Gastroesophageal sphincter (tissue), 4 donors: ENCODE results near the gene RCAN3. TPM values are rescaled to one million over a fixed set of nuclear protein-coding genes. Genes with fewer than 3 reads are reported as not detected.

ENCODE experiments used
- ATAC-seq: fragments of 150-250 bp; one replicate; pipeline ENCODE4 v1.9.1; 2016; ENCODE audit warnings: mild to moderate bottlenecking, moderate library complexity
- H3K27ac ChIP-seq, 4 donors: fragments of 200-600 bp; sonication (generic) in 3 of 4; 1 replicate in 3 of 4; 2 replicates in 1 of 4; pipeline ENCODE4 v1.5.1; 2016 to 2019
- H3K27me3 ChIP-seq: fragments of 200-600 bp; sonication (generic); one replicate; pipeline ENCODE4 v1.5.1; 2019
- H3K36me3 ChIP-seq, 2 donors: fragments of 200-600 bp; sonication (generic); one replicate each; pipeline ENCODE4 v1.5.1; 2019; ENCODE audit warnings: control low read depth in 1 of 2
- H3K4me1 ChIP-seq, 3 donors: fragments of 200-600 bp; sonication (generic); 1 replicate in 2 of 3; 2 replicates in 1 of 3; pipeline ENCODE4 v1.5.1; 2016 to 2019; ENCODE audit warnings: control low read depth in 2 of 3
- H3K4me3 ChIP-seq, 2 donors: fragments of 200-600 bp; sonication (generic); one replicate each; pipeline ENCODE4 v1.5.1; 2019; ENCODE audit warnings: mild to moderate bottlenecking in 1 of 2, moderate library complexity in 1 of 2
- H3K9me3 ChIP-seq, 3 donors: fragments of 200-600 bp; sonication (generic); one replicate each; pipeline ENCODE4 v1.5.1; 2017 to 2019; ENCODE audit warnings: control low read depth in 2 of 3
- EP300 ChIP-seq: sonication (generic); formaldehyde crosslinking; IDR thresholded peaks from one replicate; pipeline ENCODE4 v1.6.1; 2017; ENCODE audit warnings: antibody characterized with exemption, mild to moderate bottlenecking
- POLR2A ChIP-seq, 2 donors: fragments of 450-650 bp; IDR thresholded peaks; one replicate each; pipeline ENCODE4 v1.6.1; 2017; ENCODE audit warnings: antibody characterized with exemption in 2 of 2, mild to moderate bottlenecking in 2 of 2, moderate library complexity in 1 of 2
- POLR2AphosphoS5 ChIP-seq: sonication (generic); formaldehyde crosslinking; IDR thresholded peaks from one replicate; pipeline ENCODE4 v1.6.1; 2017; ENCODE audit warnings: antibody characterized with exemption
- WGBS, 2 donors: methylation state at CpG; one replicate each; pipeline ENCODE4 v1.1.5; 2018; ENCODE audit warnings: low coverage in 1 of 2; 5-methylcytosine and 5-hydroxymethylcytosine counted together
- total RNA-seq, 4 donors: library from RNA; depleted of rRNA; stranded (reverse); fragments of >200 nt; gene quantifications; one replicate each; pipeline ENCODE4 v1.1.0, GENCODE V29; 2016
- TF ChIP-seq, protein P1 (sequence below), 4 experiments: fragments of 200-600 bp in 2 of 4; fragments of 450-650 bp in 2 of 4; sonication (generic) in 1 of 4; IDR thresholded peaks; one replicate each; pipeline ENCODE4 v1.5.1; 2017 to 2019; ENCODE audit warnings: antibody characterized with exemption in 4 of 4, mild to moderate bottlenecking in 2 of 4, moderate library complexity in 2 of 4

The RCAN3 gene
- total RNA-seq, 4 donors from 2014 or later, result 9.0 to 12.7 (median 11.5) TPM

DNA sequence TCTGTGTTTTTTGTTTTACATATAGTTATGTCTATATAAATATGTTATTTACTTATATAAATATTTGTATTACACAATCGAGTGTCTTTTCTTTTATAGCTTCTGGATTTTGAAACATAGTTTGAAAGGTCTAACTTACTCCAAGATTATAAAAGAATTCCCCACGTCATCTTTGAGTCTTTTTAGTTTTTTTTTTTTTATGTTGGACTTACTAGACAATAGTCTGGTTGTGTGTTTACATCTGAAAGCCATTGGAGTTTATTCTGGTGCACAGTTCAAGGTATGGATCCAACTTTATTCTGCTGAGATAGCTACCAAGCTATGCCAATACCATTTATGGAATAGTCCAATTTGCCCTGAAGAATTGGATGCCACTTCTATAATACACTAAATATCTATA lies 26.1 kb upstream of the RCAN3 start:
- Histone ChIP-seq H3K27me3 (no peaks in the 10 kb centered on the region), H3K9me3 (no peaks in the 10 kb centered on the region), H3K4me1 (no peaks in the 10 kb centered on the region), H3K27ac (no peak overlapping the region), H3K36me3 (no peaks in the 10 kb centered on the region), H3K4me3 (no peak overlapping the region)
- no peak for TF ChIP-seq POLR2A (IDR thresholded peaks at IDR 0.05)
- WGBS, 2 donors, result 38 to 68% methylated on average over 2 of the region's 2 CpGs
- no peak for ATAC-seq

DNA sequence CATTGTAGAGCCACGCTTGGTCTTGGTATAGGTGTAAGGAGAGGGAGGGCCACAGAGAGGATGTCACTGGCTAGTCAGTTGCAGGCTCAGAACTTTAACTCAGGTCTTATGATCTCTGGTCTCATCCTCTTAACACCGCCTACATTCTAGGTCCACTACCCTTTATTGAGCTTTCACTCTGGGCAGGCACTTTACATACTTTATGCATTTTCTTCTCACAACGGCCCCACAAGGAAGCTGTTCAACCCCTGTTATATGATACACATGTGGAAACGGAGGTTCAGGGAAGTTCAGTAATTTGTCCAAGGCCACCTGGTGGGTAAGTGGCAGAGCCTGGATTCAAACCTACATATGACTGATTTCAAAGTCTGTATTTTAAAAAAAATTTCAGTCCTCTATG lies 25.3 kb upstream of the RCAN3 start:
- TF ChIP-seq, protein P1, sequence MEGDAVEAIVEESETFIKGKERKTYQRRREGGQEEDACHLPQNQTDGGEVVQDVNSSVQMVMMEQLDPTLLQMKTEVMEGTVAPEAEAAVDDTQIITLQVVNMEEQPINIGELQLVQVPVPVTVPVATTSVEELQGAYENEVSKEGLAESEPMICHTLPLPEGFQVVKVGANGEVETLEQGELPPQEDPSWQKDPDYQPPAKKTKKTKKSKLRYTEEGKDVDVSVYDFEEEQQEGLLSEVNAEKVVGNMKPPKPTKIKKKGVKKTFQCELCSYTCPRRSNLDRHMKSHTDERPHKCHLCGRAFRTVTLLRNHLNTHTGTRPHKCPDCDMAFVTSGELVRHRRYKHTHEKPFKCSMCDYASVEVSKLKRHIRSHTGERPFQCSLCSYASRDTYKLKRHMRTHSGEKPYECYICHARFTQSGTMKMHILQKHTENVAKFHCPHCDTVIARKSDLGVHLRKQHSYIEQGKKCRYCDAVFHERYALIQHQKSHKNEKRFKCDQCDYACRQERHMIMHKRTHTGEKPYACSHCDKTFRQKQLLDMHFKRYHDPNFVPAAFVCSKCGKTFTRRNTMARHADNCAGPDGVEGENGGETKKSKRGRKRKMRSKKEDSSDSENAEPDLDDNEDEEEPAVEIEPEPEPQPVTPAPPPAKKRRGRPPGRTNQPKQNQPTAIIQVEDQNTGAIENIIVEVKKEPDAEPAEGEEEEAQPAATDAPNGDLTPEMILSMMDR (IDR thresholded peaks at IDR 0.05), result no peak
- TF ChIP-seq POLR2AphosphoS5 (no peak), POLR2A (IDR thresholded peaks at IDR 0.05) (no peak), EP300 (no peak)
- Histone ChIP-seq H3K27ac (no peak overlapping the region), H3K4me1 (no peaks in the 10 kb centered on the region), H3K27me3 (no peaks in the 10 kb centered on the region), H3K9me3 (no peaks in the 10 kb centered on the region), H3K4me3 (no peak overlapping the region), H3K36me3 (no peaks in the 10 kb centered on the region)
- no peak for ATAC-seq
- 77 to 92% methylated on average over 3 to 4 of the region's 4 CpGs for WGBS, 2 donors

DNA sequence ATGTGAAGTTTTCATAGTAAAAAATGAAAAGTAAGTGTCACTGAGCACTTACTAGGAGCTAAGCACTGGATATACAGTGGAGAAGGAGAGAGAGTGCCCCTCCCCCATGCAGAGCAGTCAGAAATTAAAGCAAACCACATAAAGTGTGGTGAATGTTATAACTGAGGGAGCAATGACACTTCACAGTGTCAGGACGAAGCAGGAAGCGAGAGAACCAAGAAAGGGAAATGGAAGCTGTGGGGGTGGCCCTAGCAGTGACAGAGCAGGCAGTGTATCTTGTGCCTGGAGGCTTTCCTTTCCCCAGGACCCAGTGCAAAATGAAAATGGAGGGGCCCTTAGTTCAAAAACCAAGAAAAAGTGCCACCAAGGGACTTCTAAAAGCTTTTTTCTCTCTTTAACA lies 21.5 kb upstream of the RCAN3 start:
- ATAC-seq, result no peak

DNA sequence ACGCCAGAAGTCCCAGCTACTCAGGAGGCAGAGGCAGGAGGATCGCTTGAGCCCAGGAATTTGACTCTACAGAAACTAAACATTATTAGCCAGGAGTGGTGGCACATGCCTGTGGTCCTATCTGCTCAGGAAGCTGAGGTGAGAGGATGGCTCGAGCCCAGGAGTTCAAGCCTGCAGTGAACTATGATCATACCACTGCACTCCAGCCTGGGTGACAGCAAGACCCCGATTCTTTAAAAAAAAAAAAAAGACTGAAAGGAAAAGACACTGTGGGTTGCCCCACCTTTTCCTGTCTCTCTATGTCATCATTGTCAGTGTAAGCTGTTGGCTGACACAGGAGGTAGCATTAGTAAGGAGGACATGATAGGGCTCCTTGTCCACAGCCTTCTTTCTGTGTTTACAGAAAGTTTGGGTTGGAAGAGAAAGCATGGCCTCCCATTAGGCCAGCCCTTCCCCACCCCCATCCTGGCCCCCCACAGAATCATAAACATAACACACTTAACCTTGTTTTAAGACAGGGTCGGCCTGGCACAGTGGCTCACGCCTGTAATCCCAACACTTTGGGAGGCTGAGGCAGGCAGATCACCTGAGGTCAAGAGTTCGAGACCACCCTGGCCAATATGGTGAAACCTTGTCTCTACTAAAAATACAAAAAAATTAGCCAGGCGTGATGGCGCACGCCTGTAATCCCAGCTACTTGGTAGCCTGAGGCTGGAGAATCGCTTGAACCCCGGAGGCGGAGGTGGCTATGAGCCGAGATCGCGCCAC lies 20.6 kb upstream of the RCAN3 start:
- no peak for ATAC-seq
- TF ChIP-seq POLR2A (IDR thresholded peaks at IDR 0.05), result no peak
- no peak for TF ChIP-seq POLR2AphosphoS5
- TF ChIP-seq, protein P1 (IDR thresholded peaks at IDR 0.05), result no peak
- TF ChIP-seq EP300, result no peak
- WGBS, 2 donors, result 90 to 100% methylated on average over 1 to 8 of the region's 16 CpGs
- H3K36me3 ChIP-seq, result no peaks in the 10 kb centered on the region
- H3K9me3 ChIP-seq, result no peaks in the 10 kb centered on the region
- H3K27ac ChIP-seq, result no peak overlapping the region
- H3K4me1 ChIP-seq, result no peaks in the 10 kb centered on the region
- no peaks in the 10 kb centered on the region for H3K27me3 ChIP-seq
- no peak overlapping the region for H3K4me3 ChIP-seq

More for the DNA sequence above, 21.5 kb upstream of the RCAN3 start:
- Histone ChIP-seq H3K36me3 (no peaks in the 10 kb centered on the region), H3K27me3 (no peaks in the 10 kb centered on the region), H3K9me3 (no peaks in the 10 kb centered on the region), H3K4me3 (no peak overlapping the region), H3K27ac (no peak overlapping the region), H3K4me1 (no peaks in the 10 kb centered on the region)
- no peak for TF ChIP-seq POLR2A (IDR thresholded peaks at IDR 0.05)
- no peak for TF ChIP-seq POLR2AphosphoS5
- TF ChIP-seq, protein P1 (IDR thresholded peaks at IDR 0.05), result no peak
- no peak for TF ChIP-seq EP300
- 50 to 55% methylated on average over 2 of the region's 2 CpGs for WGBS, 2 donors

DNA sequence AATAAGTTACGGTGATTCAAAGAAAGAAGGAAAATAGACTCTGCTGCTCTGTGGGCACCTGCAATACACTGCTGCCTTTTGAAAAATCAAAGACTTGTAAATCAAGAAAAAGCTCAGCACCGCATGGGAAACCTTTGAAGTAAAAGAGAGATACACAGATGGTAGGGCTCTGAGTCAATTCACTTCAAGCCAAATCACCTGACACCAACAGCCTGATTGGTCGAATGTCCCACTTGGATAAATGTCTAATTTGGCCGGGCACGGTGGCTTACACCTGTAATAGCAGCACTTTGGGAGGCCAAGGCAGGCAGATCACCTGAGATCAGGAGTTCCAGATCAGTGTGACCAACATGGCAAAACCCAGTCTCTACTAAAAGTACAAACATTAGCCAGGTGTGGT lies 19.2 kb upstream of the RCAN3 start:
- Histone ChIP-seq H3K4me1 (no peaks in the 10 kb centered on the region), H3K36me3 (no peaks in the 10 kb centered on the region), H3K4me3 (no peak overlapping the region), H3K27ac (no peak overlapping the region), H3K27me3 (no peaks in the 10 kb centered on the region), H3K9me3 (no peaks in the 10 kb centered on the region)
- TF ChIP-seq EP300, result no peak
- no peak for TF ChIP-seq POLR2AphosphoS5
- no peak for TF ChIP-seq POLR2A (IDR thresholded peaks at IDR 0.05)
- TF ChIP-seq, protein P1 (IDR thresholded peaks at IDR 0.05), result no peak
- ATAC-seq, result no peak
- 83% methylated on average over 3 of the region's 5 CpGs for WGBS, 2 donors
